HG03060 (cell line): ENCODE results near the gene MYO5C.

Experiments
- ATAC-seq: cut with Tn5 transposase; IDR thresholded peaks from one replicate; pipeline ENCODE4 v1.9.1; 2021; ENCODE audit warnings: low read depth, moderate number of reproducible peaks; ENCODE audit not compliant: unreplicated experiment

The MYO5C gene

GRCh38 chr15:52295421-52296001 is at the start of gene MYO5C:
Gene MYO5C, minus strand, starts transcription at chr15:52295804. Its CDS starts 168 bp downstream, at chr15:52295636.
- ATAC-seq = no peak

DNA sequence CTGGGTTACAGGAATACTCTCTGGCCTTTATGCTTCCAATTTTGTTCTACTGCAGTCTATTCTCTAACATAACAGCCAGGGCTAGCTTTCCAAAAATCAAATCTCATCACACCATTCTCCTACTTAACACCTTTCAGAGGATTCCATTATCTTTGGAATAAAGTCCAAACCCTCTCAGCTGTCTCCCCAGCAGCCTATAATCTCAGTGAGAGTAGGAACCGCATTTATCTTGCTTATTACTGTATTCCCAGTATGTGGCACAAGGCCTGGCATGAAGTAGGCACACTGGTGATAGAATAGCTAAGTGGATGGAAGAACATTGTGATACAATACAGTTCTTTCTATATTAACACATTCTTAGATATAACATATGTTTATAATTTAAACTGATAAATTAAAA is 49.0 kb upstream of the MYO5C start:
- ATAC-seq = no peak

DNA sequence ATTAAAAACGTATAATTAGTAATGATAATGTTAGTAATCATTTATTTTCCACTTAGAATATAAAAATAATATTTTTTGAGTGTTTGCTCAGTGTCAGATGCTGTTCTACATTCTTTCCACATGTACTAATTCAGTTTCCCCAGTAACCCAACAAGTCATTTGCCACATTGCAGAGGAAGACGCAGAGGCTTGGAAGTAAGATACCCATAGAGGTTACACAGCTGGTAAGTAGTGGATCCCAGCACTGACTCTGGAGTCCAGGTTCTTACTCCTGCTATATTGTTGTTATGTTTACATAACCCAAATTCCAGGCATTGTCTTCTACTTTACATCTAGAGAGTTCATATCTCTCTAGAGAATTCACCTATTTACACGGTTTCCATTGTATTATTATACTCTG is 48.2 kb upstream of the MYO5C start:
- ATAC-seq = no peak

- no peak for ATAC-seq
Measured at GRCh38 chr15:52340093-52340492, 44.5 kb upstream of the MYO5C start.

DNA sequence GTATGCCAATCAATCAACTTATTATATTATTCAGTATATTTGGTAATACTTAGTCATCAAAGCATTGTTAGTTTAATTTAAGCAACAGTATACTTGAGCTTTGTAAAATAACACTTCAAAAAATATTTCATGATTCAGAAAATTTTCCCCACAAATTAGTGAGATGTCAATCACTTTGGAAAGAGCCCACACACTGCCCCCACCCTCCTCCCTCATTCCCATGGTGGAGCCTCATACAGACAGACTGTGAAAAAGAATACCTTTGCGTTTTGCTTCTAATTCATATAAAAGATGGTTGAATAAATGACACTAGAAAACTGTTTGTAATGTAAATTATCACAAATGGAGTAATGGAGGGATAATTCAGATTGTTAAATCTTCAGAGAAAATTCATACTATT is 43.3 kb upstream of the MYO5C start:
- no peak for ATAC-seq

DNA sequence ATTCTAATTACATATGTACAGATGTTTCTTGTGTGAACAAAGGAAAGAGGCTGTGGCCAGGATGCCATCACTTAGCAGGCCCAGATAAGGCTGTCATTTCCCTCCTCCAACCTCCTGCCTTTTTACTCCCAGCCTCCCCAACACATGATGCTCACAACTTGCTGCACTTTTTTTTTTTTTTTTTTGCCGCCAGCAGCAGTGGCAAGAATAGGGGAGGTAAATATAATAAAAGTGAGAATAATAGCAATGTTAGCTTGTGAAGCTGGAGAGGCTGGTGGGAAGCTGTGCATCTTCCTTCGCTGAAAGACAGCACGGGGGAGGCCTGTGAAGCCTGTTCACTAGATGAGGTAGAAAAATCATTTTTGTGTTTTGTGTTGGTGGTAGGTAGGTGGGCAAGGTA is 42.5 kb upstream of the MYO5C start:
- no peak for ATAC-seq

- no peak for ATAC-seq
Measured at GRCh38 chr15:52337198-52337853, 41.7 kb upstream of the MYO5C start.

- no peak for ATAC-seq
Measured at GRCh38 chr15:52336529-52336928, 40.9 kb upstream of the MYO5C start.

DNA sequence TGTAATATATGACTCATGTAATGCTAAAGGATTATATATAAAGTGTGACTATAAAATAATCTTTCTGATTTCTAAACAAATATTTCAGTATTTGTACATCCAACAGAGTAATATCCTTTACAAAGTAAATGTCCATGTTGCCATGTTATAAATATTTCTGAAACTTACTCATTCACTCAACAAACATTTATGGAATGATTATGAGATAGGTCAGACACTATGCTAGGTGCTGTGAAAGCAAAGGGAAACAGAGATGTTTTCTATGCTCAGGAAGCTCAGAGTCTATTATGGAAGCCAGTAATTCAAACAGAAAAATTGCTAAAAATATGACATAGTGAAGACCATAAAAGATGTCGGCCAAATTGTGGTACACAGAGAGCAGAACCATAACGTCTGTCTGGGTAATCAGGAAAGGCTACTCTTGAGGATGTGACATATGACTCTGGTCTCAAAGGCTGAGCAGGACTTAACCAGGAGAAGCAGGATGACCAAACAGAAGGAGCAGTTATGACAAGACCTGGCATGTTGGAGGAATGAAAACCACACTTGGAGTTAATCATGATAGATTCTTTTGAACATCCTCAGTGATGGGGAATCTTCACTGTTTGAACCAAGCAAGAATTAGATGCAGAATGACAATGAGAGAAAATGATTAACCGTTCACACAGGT is 39.0 kb upstream of the MYO5C start:
- no peak for ATAC-seq

DNA sequence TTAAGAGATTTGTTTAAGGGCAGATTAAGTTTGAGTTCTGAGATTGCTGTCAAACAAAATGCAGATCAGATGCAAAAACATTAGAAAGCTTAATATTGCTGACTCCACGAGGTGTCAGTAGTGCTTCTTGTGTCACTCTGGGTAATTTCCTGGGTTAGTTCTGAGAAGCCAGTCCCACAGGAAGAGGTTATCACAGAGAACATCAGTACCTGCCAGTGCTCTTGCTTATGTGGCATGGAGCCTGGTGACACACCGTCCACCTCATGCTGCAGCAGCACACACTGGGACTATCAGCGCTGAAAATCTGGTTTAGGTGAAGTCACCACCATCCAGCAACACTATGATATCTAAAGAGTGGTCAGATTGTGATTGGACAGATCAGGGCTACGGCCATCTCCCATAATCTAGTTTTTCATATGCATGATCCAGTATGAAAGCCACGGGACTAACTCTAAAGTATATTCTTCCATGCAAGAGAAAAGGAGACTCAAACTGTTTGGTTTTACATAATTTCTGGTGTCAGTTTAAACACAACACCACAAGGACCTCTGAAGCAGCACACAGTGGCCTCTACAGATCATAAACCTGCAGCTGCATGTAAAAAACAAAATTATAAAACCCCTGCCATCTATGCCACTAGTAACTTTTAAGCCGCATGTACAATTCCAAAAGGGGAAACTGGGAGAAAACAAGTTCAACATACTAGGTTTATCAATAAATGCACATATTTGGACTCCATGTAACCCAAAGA is 36.1 kb upstream of the MYO5C start:
- peak; percentile 78 for ATAC-seq

GRCh38 chr15:52329987-52330386 is 34.4 kb upstream of the MYO5C start:
- no peak for ATAC-seq

GRCh38 chr15:52329150-52329549 is 33.5 kb upstream of the MYO5C start:
- ATAC-seq = no peak

- ATAC-seq = no peak
Measured at GRCh38 chr15:52328680-52329079, 33.1 kb upstream of the MYO5C start.

DNA sequence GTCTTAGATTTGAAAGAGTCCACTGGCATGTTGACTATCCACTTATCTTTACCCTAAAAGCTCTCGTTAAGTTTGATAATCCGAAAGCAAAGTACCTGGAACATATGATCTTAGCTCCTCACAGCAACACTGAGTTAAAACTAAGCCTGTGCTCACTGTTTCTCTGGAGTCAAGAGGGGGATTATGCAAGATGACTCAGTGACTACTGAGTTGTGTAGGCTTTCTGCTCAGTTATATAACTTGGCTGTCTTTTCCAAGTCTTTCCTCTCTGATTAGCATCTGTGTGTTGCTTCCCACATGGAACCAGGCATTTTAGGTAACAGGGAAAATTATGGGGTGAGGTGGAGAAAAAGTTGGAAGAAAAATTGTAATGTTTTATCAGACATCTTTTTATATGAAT is 31.2 kb upstream of the MYO5C start:
- no peak for ATAC-seq

GRCh38 chr15:52324109-52324508 is 28.5 kb upstream of the MYO5C start:
- ATAC-seq = no peak

GRCh38 chr15:52318729-52319500 is 23.3 kb upstream of the MYO5C start:
- ATAC-seq = no peak

- no peak for ATAC-seq
Measured at GRCh38 chr15:52317688-52318087, 22.1 kb upstream of the MYO5C start.

- ATAC-seq = no peak
Measured at GRCh38 chr15:52317022-52317421, 21.4 kb upstream of the MYO5C start.

DNA sequence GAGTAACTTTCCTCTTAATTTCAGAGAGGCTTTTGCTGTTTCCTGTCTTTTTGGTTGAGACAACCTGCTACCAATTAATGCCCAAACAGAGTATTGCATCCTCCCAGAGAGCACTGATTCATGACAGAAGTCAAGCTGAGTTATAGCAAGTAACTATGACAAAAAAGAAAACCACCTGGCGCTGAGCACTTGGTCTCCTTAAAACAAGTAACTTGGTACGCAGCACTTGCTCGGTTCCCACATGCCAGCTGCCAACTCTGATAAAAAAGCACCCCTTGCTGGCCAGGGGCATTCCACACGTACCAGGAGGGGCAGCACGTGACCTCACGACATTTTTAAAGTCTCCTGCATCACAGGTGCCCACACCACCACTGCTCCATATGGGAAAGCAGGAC is 13.5 kb upstream of the MYO5C start:
- peak; percentile 58 for ATAC-seq

GRCh38 chr15:52308446-52309153 is 13.0 kb upstream of the MYO5C start:
- peak; percentile 42 for ATAC-seq
